Mesodermal cell (in vitro differentiated cells): ENCODE data around the gene CD34.

ENCODE experiments used
- H3K27ac ChIP-seq: 2 replicates; pipeline ENCODE4 v1.7.0; 2013; ENCODE audit warnings: mild to moderate bottlenecking, low read depth, low read length, moderate library complexity; ENCODE audit not compliant: severe bottlenecking
- H3K36me3 ChIP-seq: 2 replicates; pipeline ENCODE4 v1.7.1; 2013; ENCODE audit warnings: mild to moderate bottlenecking, low read length, moderate library complexity; ENCODE audit not compliant: control insufficient read depth, insufficient read depth
- H3K4me1 ChIP-seq: one replicate; pipeline ENCODE4 v1.7.1; 2013; ENCODE audit warnings: mild to moderate bottlenecking, low read length; ENCODE audit not compliant: insufficient read depth, control insufficient read depth, poor library complexity, severe bottlenecking
- H3K4me3 ChIP-seq: 2 replicates; pipeline ENCODE4 v1.7.0; 2013; ENCODE audit warnings: low read length, control low read depth, mild to moderate bottlenecking; ENCODE audit not compliant: insufficient read depth, poor library complexity, severe bottlenecking; ENCODE audit errors: extremely low read depth
- H3K9me3 ChIP-seq: 2 replicates; pipeline ENCODE4 v1.7.1; 2013; ENCODE audit warnings: mild to moderate bottlenecking, low read length, moderate library complexity; ENCODE audit not compliant: control insufficient read depth
- WGBS, 2 experiments: methylation state at CpG; one replicate each; pipeline ENCODE4 v1.1.5; 2013; ENCODE audit warnings: missing lambda C conversion rate in 2 of 2; ENCODE audit not compliant: insufficient coverage in 2 of 2; 5-methylcytosine and 5-hydroxymethylcytosine counted together

CD34 gene

DNA sequence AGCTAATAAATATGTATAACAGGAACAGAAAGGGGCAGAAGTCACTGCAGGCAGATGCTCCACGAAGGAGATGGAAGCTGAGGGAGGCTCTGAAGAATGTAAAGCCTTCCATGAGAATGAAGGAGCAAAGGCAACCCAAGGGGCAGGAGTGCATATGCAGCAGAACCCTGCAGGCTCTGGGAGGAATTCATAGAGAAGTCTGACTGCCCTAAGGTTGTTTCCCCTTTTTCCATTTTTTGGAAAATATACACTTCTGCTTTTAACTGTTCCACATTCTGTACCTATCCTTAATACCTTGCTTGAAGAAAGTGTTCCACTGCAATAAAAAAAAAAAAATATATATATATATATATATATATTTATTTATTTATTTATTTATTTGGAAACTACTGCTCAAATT, 69.6 kb downstream of the CD34 start:
- no peak overlapping the region for H3K27ac ChIP-seq
- no peaks in the 10 kb centered on the region for H3K4me1 ChIP-seq
- 63 to 88% methylated on average over 1 of the region's 1 CpG for WGBS, 2 experiments
- H3K9me3 ChIP-seq, result no peaks in the 10 kb centered on the region
- no peak overlapping the region for H3K4me3 ChIP-seq
- H3K36me3 ChIP-seq, result no peaks in the 10 kb centered on the region

DNA sequence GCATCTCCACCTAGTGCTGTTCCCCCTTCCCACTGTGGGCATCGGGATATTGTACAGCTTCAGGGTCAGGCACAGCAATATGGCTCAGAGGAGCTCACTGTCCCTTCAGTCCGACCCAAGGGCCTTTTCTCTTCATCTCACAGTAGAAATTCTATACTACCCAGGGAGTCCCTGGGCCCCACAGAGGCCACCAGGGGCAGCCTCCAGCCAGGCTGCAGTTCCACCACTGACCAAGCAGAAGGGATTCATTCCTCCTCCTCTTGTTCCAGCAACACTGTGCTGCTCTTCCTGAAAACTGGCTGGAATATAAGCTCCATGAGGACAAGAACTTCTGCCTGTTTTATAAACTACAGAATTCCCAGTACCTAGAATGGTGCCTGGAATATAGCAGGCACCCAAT, 70.5 kb downstream of the CD34 start:
- H3K4me1 ChIP-seq, result no peaks in the 10 kb centered on the region
- WGBS, 2 experiments, result 89% methylated on average over 2 of the region's 2 CpGs; no CpG with 5 or more reads in 1 of the 2 experiments

DNA sequence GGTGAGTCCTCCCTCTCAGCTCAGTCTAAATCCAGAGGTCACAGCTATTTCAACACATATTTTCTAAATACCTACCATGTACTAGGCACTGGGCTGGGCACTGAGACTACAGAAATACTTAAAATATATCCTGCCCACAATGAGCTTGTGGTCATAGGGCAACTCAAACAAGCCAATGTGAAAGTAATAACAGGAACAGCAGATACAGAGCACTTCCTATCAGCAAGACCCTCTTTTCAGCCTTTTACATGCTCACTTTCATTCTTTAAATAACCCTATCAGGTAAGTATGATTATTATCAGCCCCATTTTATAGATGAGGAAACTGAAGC, 71.9 kb downstream of the CD34 start:
- Histone ChIP-seq H3K36me3 (no peaks in the 10 kb centered on the region), H3K4me1 (no peaks in the 10 kb centered on the region), H3K27ac (no peak overlapping the region), H3K9me3 (no peaks in the 10 kb centered on the region), H3K4me3 (no peak overlapping the region)

More for the DNA sequence above, 70.5 kb downstream of the CD34 start:
- Histone ChIP-seq H3K4me3 (no peak overlapping the region), H3K9me3 (no peaks in the 10 kb centered on the region), H3K36me3 (no peaks in the 10 kb centered on the region), H3K27ac (no peak overlapping the region)

DNA sequence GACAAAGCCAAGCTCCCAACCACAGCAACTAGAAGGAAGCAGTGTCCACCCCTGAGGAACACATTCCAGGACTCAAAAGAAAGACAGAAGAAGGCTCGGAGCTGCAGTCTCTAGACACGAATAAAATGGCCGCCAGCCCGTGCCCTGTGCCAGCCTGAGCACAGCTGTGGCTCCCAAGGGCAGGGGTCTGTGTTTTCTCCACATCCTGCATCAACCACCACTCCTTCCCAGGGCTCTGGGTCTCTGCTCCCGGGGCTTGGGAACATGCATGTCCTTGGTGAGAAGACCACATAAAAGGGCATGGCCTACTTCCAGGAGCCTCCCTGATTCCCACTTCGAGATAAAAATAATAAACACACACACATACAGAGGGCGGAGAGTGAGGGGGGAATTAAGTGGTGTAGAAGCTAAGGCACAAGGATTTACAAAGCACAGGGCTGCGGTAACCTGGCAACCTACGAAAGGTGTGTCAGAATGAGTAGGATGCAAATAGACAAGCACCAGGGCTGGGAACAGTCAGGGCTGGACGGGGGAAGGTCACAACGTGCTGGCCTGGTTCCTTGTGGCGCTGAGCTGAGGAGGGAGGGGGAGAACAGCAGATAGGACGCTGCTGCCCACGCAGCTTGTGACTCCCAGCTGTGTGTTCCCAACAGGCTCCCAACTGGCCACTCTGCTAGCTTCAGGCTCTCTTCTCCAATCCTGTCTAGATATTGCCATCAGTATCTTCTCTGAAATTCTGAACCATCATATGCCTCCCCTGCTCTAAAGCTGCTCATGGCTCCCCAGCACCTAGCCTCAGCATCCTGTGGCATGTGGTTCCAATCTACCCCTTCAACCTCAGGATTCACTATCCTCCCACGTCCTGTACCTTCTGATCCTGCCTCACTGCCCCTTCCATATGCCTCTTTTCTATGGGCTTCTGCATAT, 72.5 kb downstream of the CD34 start:
- 82 to 86% methylated on average over 10 of the region's 15 CpGs for WGBS, 2 experiments
- Histone ChIP-seq H3K4me1 (no peaks in the 10 kb centered on the region), H3K9me3 (no peaks in the 10 kb centered on the region), H3K4me3 (no peak overlapping the region), H3K27ac (no peak overlapping the region), H3K36me3 (no peaks in the 10 kb centered on the region)

DNA sequence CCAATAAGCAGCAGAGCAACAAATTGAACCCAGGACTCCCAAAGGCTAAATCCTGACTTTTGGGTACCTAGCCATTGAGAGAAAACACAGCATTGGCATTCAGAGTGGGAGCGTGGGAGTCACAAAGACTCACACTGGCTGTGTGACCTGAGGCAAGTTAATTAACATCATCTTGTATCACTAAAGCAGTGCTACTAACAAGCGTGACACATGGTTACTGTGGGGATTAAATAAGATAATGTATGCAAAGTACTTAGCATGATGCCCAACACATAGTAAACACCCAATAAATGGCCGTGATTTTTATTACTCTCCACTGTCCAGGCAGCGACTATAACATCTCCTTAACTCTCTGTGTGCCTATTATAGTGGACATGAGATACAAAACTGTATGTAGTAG, 73.3 kb downstream of the CD34 start:
- H3K36me3 ChIP-seq, result no peaks in the 10 kb centered on the region
- no peak overlapping the region for H3K27ac ChIP-seq
- 100% methylated on average over 1 of the region's 4 CpGs; no CpG with 5 or more reads in 1 of the 2 experiments for WGBS, 2 experiments
- H3K4me3 ChIP-seq, result no peak overlapping the region
- no peaks in the 10 kb centered on the region for H3K4me1 ChIP-seq
- no peaks in the 10 kb centered on the region for H3K9me3 ChIP-seq

DNA sequence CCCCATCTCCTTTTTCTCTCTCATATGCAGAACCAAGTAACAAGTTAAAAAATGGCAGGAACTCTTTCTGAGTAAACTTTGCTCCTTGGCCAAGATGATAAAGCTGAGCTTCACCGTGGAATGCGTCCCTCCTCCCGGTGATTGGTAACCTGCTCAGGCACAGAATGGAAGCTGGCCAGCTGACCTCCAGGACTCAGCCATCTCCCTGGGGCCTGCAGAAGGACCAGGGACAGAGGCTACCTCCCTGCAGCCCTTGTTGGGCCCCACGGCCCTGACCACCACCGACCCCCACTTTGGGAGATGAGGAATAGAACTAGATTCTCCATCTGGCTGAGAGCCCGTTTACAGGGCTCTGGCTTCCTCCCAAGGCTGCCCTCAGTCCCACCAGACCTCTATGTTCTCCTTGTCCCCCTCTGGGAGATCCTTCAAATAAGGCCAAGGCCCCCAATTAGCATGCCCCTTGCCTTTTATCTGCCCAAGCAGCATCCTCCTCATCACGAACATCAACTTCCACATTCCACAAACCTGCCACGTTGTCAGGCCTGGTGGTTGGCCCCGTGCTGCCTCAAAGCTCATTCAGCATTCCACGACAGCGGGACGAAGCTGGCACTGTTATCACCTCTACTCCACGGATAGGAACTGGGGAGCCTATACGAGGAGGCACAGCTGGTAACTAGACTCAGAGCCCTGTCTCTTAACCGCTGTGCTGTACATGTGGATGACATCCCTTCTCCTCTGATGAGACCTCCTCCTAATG, 74.2 kb downstream of the CD34 start:
- H3K4me1 ChIP-seq, result no peaks in the 10 kb centered on the region
- 94 to 95% methylated on average over 13 to 14 of the region's 15 CpGs for WGBS, 2 experiments
- H3K9me3 ChIP-seq, result no peaks in the 10 kb centered on the region
- no peaks in the 10 kb centered on the region for H3K36me3 ChIP-seq
- H3K4me3 ChIP-seq, result no peak overlapping the region
- no peak overlapping the region for H3K27ac ChIP-seq

DNA sequence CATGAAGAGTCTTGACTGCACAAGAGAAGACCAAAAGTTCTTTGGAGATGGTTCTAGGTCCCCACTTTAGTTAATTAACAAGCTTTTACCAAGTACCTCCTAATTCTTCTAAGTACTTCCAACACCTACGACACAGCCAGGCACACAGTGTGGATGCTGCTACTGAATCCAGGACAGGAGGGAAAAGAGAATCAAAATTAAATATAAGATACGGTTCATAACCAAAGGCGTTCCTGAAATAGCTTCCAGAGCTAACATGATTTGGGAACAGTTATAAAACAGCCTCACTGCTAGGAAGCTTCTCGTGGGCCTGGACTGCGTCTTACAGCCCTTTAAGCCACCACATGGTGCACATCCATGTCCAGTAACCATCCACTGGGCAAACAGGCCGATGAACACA, 75.0 kb downstream of the CD34 start:
- no peaks in the 10 kb centered on the region for H3K36me3 ChIP-seq
- WGBS, 2 experiments, result 86 to 96% methylated on average over 4 to 5 of the region's 6 CpGs

DNA sequence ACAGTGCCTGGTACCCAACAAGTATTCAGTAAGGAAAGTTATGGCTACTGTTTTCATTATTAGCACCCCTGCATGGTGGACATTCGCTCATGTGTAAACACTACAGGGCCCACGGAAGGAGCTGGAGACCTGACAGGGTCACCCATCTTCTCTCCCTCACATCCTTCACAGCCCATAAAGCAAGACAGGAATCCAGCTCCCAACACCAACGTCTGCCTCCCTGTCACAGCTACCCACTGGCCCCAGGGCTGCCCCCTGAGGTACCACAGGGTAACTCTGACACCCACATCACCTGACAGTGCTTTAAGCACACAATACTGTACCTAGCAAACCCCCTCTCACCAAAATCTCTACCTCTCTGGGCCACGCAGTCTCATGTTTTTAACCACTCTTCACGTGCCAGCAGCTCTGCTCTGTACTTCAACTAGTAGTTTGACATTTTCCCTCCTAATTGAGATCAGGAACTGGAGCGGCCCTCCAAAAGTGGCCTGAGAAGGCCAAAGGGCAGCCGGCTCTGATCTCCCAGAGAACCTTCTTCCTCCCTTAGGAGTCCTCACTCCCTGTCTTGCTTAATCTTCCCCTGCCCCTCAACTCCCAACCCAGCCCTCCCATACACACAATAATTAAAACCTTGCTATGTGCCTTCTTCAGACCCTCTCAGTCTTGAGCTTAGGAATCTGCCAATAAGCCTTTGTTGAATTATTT, 76.8 kb downstream of the CD34 start:
- 90 to 91% methylated on average over 5 to 6 of the region's 7 CpGs for WGBS, 2 experiments

More for the DNA sequence above, 75.0 kb downstream of the CD34 start:
- no peak overlapping the region for H3K27ac ChIP-seq
- H3K4me1 ChIP-seq, result no peaks in the 10 kb centered on the region
- H3K9me3 ChIP-seq, result no peaks in the 10 kb centered on the region
- H3K4me3 ChIP-seq, result no peak overlapping the region

DNA sequence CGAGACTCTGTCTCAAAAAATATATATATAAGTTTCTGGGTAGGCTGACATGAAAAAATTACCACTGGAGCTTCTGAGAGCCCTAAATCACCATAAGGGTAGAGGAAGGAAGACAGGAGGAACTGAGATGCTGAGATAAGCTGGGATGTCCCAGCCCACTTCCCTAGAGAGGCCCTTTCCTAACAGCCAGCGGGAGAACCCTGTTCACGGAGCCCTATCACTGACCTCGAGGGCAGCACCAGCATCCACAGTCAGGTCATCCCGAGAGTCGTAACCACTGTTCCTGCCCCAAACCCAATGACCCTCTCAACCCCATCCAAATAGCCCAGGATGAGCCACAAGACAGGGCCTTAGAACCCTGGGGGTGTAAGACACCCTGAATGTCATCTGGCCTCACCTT, 77.5 kb downstream of the CD34 start:
- no peaks in the 10 kb centered on the region for H3K36me3 ChIP-seq
- H3K4me3 ChIP-seq, result no peak overlapping the region
- no peaks in the 10 kb centered on the region for H3K4me1 ChIP-seq
- no peaks in the 10 kb centered on the region for H3K9me3 ChIP-seq
- WGBS, 2 experiments, result 96 to 98% methylated on average over 4 to 5 of the region's 6 CpGs
- no peak overlapping the region for H3K27ac ChIP-seq

More for the DNA sequence above, 76.8 kb downstream of the CD34 start:
- no peak overlapping the region for H3K4me3 ChIP-seq
- H3K9me3 ChIP-seq, result no peaks in the 10 kb centered on the region
- H3K4me1 ChIP-seq, result no peaks in the 10 kb centered on the region
- H3K36me3 ChIP-seq, result no peaks in the 10 kb centered on the region
- no peak overlapping the region for H3K27ac ChIP-seq

DNA sequence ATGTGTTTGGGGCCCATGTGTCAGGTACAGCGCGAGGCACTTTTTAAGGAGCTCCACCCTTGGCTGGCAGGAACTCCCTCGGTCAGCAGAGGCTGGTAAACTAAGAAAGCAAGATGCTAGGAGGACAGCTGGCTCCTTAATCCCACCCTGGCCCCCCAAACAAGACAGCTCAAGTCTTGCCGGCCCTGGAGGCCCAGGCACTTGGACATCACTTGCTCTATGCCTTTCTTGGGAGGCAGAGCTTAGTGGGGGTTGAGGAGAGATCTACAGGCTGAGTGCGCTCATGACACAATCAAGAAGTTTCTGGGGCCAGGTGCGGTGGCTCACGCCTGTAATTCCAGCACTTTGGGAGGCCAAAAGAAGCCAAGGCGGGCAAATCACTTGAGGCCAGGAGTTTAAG, 78.1 kb downstream of the CD34 start:
- H3K36me3 ChIP-seq, result no peaks in the 10 kb centered on the region
- peaks cover 3% of the 10 kb centered on the region for H3K4me1 ChIP-seq
- no peak overlapping the region for H3K27ac ChIP-seq
- WGBS, 2 experiments, result 88 to 91% methylated on average over 4 of the region's 8 CpGs
- H3K4me3 ChIP-seq, result no peak overlapping the region
- H3K9me3 ChIP-seq, result no peaks in the 10 kb centered on the region
